DMS114 treated with DMSO at 0.1 percent for 48 hours (cell line): Measurements from ENCODE around the gene KRTAP10-2.
"Not testable (repeated sequence)": the region's sequence is repeated elsewhere in the genome, so short reads cannot be mapped to it uniquely, and the experiment has no call there.

Source experiments
- DNase-seq: peaks from one replicate; lab custom pipeline; 2025; ENCODE audit not compliant: unreplicated experiment; lab: John Stamatoyannopoulos, UW

KRTAP10-2 gene, protein sequence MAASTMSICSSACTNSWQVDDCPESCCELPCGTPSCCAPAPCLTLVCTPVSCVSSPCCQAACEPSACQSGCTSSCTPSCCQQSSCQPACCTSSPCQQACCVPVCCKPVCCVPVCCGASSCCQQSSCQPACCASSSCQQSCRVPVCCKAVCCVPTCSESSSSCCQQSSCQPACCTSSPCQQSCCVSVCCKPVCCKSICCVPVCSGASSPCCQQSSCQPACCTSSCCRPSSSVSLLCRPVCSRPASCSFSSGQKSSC

DNA sequence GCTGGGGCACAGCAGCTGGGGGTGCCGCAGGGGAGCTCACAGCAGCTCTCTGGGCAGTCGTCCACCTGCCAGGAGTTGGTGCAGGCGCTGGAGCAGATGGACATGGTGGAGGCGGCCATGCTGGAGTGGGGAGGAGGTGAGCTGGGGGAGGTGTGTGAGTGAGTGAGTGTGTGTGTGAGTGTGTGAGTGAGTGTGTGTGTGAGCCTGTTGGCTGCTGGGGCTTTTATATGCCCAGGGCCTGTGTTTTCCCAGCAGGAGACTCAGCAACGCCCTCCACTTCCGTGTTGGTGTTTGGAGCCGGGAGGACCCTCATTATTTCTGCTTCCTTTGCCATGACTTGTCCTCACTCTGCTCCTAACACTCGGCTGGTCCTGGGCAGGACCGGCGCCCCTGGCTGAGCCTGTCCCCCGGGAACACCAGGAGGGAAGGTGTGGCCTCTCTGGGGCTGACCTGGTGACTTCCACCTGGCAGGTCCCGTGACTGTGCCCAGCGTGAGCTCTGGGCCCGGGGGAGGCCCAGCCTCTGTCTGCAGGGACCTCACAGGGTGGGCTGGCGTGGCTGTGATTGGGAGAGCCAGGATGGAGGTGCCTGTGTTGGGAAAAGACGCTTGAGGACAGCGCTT lies at the start of gene KRTAP10-2:
TSS of gene KRTAP10-2 (minus strand) at position 166 of the 622 bp plus-strand sequence. CDS start at position 119, 47 bp downstream.
- no peak for DNase-seq

DNA sequence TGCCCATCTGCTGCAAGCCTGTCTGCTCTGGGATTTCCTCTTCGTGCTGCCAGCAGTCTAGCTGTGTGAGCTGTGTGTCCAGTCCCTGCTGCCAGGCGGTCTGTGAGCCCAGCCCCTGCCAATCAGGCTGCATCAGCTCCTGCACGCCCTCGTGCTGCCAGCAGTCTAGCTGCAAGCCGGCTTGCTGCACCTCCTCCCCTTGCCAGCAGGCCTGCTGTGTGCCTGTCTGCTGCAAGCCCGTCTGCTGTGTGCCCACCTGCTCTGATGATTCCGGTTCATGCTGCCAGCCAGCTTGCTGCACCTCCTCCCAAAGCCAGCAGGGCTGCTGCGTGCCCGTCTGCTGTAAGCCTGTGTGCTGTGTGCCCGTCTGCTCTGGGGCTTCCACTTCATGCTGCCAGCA lies 49.8 kb upstream of the KRTAP10-2 start:
- DNase-seq: not testable (repeated sequence)

DNA sequence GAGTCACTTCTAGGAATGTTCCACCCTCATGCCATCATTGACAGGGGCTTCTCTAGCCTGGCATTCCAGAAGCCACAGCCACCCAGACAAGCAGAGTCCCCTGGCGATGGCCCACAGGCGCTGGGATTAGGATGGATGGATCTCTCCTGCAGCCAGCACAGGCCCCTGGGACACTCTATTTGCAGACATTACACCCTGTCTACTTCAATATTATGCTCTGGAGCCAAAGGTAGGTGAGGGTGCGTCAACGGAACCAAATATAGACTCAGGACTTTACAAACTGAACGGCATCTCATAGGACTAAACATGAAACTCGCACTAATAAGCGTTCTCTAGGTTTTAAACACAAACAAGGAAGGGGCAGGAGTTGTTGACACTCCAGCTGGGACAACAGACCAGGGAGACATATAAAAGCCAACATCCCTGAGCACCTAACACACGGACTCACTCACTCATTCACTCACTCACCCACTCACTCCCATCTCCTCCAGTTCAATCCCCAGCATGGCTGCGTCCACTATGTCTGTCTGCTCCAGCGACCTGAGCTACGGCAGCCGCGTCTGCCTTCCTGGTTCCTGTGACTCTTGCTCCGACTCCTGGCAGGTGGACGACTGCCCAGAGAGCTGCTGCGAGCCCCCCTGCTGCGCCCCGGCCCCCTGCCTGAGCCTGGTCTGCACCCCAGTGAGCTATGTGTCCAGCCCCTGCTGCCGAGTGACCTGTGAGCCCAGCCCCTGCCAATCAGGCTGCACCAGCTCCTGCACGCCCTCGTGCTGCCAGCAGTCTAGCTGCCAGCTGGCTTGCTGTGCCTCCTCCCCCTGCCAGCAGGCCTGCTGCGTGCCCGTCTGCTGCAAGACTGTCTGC lies 49.0 kb upstream of the KRTAP10-2 start, which contains the start of gene KRTAP10-7:
TSS of gene KRTAP10-7 (plus strand) at position 480 of the 861 bp plus-strand sequence. CDS start at position 505, 25 bp downstream.
- not testable (repeated sequence) for DNase-seq

DNA sequence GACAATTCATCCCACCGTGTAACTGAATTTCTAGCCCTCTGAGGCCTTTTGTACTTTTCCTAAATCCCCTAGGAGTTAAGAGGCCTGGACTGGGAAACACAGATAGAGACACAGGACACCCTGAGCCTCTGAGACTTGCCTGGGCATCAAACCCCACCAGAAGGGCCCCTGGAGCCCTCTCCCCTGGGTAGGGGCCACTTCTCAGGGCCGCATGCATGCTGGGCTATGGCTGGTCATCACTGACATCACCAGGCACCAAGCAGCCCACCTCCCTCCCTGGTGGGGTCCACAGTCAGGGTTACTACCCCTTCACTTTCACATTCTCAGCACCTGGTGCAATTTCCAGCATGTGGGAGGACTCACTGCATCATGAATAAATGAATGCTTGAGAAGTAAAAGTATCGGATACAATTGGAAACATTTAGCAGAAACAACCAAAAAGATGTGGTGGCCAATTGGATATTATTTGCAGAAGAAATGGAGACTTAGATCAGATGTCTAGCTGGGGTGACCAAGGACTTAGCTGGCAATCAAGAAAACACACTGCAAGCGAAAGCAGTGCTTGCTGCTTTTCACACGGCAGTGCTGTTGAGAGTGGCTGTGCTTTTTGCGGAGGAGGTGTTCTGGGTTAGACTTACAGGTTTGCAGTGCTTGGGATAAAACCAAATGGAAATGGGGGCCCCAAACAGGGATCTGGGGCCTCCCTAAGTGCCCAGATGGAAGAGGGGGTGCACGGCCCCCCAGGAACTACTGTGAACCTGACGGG lies 48.1 kb upstream of the KRTAP10-2 start:
- no peak for DNase-seq

DNA sequence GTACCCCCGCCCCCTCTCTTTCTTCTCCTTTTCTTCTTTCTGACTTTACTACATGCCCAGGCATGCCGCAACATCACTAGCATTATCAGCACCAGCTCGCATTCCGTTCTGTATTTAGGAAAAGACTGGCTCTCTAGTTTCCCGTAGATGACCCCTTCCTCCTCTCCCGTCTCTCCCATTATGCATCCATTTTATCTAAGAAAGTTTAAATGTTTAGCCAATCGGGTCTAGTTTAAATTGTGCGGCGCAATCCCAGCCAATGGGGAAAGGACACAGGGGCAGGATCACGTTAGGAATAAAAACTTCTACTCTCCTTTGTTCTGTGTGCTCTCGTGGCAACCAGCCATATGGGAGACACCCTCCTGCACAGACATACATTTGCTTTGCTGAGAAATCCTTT lies 46.8 kb upstream of the KRTAP10-2 start:
- DNase-seq: no peak

GRCh38 chr21:44596068-44596725 lies 44.9 kb upstream of the KRTAP10-2 start:
- DNase-seq: no peak

DNA sequence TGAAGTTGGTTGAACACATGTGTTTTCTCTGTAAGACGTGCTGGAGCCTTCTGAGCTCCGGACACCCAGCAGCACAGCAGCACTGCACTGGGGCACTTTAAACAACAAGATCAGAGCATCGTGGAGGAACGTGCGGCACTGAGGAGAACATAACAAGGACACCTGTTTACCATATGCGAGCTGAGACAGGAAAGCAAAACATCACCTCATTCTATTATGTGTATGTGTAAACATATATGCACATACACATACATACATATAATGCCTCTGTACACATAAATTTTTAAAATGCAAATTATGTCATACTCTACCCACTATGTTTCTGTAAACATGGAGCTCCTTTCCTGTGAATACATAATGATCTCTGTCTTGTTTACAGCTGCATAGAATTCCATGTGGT lies 44.2 kb upstream of the KRTAP10-2 start:
- DNase-seq: no peak

DNA sequence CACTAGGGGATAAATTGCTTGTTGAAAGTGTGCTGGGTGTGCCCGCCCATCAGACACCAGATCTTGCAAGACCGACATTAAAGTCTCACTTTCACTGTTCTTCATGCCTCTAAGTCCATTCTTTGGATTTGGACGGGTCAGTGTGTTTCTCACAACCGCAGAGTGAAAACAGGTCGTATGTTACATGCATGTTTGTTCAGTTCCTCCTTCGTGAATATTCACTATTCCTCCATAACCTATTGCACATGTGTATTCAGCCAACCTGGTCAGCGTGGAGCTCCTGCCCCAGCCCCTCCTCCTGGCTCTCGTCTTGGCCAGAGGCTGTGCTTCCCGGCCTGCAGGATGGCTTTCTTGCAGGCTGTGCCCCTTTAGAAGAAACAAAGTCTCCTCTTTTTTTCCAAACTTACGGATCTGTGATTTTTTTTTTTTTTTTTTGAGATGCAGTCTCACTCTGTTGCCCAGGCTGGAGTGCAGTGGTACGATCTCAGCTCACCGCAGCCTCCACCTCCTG lies 43.2 kb upstream of the KRTAP10-2 start:
- no peak for DNase-seq

- no peak for DNase-seq
These were observed 42.5 kb upstream of the KRTAP10-2 start for GRCh38 chr21:44593598-44594405.

- DNase-seq: no peak
These were observed 41.4 kb upstream of the KRTAP10-2 start, which contains the start of gene KRTAP10-6 for GRCh38 chr21:44592446-44593311. TSS of gene KRTAP10-6 (minus strand) at chr21:44592505. CDS start at chr21:44592484, 21 bp downstream.

DNA sequence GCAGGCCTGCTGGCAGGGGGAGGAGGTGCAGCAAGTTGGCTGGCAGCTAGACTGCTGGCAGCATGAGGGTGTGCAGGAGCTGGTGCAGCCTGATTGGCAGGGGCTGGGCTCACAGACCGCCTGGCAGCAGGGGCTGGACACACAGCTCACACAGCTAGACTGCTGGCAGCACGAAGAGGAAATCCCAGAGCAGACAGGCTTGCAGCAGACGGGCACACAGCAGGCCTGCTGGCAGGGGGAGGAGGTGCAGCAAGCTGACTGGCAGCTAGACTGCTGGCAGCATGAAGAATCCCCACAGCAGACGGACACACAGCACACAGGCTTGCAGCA lies 40.5 kb upstream of the KRTAP10-2 start:
- not testable (repeated sequence) for DNase-seq

DNA sequence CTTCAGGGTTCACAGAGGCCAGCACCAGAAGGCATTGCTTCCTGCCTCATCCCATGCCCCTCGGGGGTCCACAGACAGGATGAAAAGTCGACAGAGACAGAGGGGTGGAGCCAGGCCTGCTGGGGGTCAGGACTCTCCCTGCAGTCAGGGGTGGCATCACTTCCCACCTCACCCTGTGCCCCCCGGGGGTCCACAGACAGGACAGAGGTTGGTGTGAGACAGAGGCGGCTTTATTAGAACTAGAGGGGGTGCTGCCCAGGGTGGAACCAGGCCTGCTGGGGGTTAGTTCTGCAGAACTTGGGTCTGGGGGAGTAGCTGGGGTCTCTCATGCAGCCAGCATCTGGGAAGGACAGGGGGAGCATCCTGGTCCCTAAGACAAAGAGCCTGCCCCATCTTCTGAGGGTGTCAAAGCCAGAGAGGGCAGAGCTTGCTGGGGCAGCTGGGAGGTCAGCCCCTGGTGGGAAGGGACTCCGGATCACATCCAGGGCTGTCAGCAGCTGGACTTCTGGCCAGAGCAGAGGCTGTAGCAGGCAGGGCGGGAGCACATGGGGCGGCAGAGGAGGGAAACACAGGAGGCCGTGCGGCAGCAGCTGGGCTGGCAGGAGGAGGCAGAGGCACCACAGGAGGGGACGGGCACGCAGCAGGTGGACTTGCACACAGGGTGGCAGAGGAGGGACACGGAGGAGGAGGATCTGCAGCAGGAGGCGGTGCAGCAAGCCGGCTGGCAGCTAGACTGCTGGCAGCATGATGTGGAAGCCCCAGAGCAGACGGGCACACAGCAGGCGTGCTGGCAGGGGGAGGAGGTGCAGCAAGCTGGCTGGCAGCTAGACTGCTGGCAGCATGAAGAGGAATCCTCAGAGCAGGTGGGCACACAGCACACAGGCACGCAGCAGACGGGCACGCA lies 39.8 kb upstream of the KRTAP10-2 start:
- DNase-seq: not testable (repeated sequence)

GRCh38 chr21:44590311-44590721 lies 39.0 kb upstream of the KRTAP10-2 start:
- no peak for DNase-seq

DNA sequence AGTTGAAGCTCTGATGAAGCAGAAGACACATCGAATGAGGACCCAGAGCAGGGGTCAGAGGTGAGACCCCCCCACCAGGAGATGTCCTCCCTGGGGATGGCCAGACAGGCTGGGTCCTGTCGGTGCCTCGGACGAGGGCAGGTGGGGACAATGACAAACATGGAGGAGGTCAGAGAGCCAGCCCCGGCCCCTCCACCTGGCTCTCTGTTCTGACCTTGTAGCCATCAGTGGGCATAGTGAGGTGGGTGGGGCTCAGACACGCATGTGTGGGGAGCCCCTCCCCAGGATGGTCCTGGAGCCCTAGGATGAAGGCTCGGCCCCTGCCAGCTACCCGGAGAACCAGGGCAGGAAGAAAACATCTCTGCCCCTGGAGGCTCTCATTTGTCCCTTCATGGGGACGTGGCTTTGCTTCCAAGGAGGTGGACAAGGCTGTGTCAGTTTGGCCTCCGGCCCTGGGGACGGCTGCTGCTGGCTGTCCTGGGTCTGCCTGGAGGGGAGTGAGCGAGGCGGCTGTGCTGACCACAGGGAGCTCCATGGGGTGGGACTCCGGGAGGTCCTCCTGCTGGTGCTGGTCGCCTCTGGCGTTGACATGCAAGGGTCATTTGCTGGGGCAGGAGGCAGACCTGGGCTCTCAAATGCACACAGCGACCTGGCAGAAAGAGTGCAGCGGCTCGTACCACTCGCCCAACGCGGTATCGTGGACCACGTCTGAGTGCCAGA lies 38.4 kb upstream of the KRTAP10-2 start:
- DNase-seq: no peak

- DNase-seq: no peak
These were observed 37.8 kb upstream of the KRTAP10-2 start for GRCh38 chr21:44589094-44589493.

- DNase-seq: no peak
These were observed 34.6 kb upstream of the KRTAP10-2 start for GRCh38 chr21:44585892-44586291.

DNA sequence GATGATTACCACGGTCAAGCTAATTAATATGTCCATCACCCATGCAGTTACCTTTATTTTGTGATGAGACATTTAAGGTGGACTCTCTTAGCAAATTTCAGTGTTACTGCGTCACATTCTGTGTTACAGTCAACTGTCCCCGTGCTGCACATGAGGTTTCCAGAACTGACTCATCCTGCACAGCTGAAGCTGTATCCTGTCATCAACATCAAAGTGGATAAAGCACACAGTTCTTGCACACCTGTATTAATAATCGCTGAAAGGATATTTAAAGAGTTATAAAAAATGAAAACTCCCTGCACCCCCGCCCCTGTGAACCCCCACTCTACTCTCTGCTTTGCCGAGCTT lies 32.5 kb upstream of the KRTAP10-2 start:
- DNase-seq: no peak
